Ovary (tissue), 3 donors: ENCODE data around the gene BAG5.

Source experiments
- CTCF ChIP-seq, 3 donors: fragments of 450-650 bp in 2 of 3; fragments of 200-600 bp in 1 of 3; IDR thresholded peaks; one replicate each; pipeline versions ENCODE4 v1.5.1 to v1.8.0; 2016 to 2022; ENCODE audit warnings: antibody characterized with exemption in 3 of 3, mild to moderate bottlenecking in 1 of 3
- EP300 ChIP-seq: sonication (generic); formaldehyde crosslinking; IDR thresholded peaks from one replicate; pipeline ENCODE4 v1.6.1; 2017; ENCODE audit warnings: antibody characterized with exemption
- POLR2A ChIP-seq: fragments of 450-650 bp; IDR thresholded peaks from one replicate; pipeline ENCODE4 v1.6.1; 2017; ENCODE audit warnings: antibody characterized with exemption, mild to moderate bottlenecking, moderate library complexity
- donor health status: DM: no; HTN: no; CAD: no.

- TF ChIP-seq POLR2A (no peak), CTCF (IDR thresholded peaks at IDR 0.05) (no peak), EP300 (no peak)
These were observed 11.8 kb downstream of the BAG5 start for GRCh38 chr14:103550451-103551337.
